Hepatocyte (in vitro differentiated cells): Measurements from ENCODE around the gene GBX1. TPM values are rescaled to one million over a fixed set of nuclear protein-coding genes. Genes with fewer than 3 reads are reported as not detected.

Source experiments
- DNase-seq: peaks from one replicate; pipeline ENCODE4 v3.0.0-alpha.2; 2016; ENCODE audit warnings: low spot score
- H2AFZ ChIP-seq: fragments of 200-600 bp; sonication (generic); 2 replicates; pipeline ENCODE4 v1.6.0; 2016; ENCODE audit warnings: antibody characterized with exemption, mild to moderate bottlenecking
- H3K27ac ChIP-seq: fragments of 200-600 bp; sonication (generic); 2 replicates; pipeline ENCODE4 v1.5.1; 2016; ENCODE audit warnings: mild to moderate bottlenecking
- H3K27me3 ChIP-seq: fragments of 200-600 bp; sonication (generic); 2 replicates; pipeline ENCODE4 v1.6.1; 2016
- H3K36me3 ChIP-seq: fragments of 200-600 bp; sonication (generic); replicated peaks from 2 replicates; pipeline ENCODE4 v1.5.1; 2016; ENCODE audit warnings: low read depth; ENCODE audit not compliant: insufficient read depth
- H3K4me1 ChIP-seq: fragments of 200-600 bp; sonication (generic); 2 replicates; pipeline ENCODE4 v1.5.1; 2016; ENCODE audit warnings: mild to moderate bottlenecking, moderate library complexity; ENCODE audit not compliant: insufficient read depth
- H3K4me2 ChIP-seq: fragments of 200-600 bp; sonication (generic); 2 replicates; pipeline ENCODE4 v1.6.0; 2016
- H3K4me3 ChIP-seq: fragments of 200-600 bp; sonication (generic); 2 replicates; pipeline ENCODE4 v1.5.1; 2016; ENCODE audit warnings: mild to moderate bottlenecking
- H3K79me2 ChIP-seq: fragments of 200-600 bp; sonication (generic); 2 replicates; pipeline ENCODE4 v1.6.0; 2017; ENCODE audit warnings: mild to moderate bottlenecking
- H3K9me2 ChIP-seq: fragments of 200-600 bp; sonication (generic); replicated peaks from 2 replicates; pipeline ENCODE4 v1.6.0; 2017; ENCODE audit warnings: mild to moderate bottlenecking; ENCODE audit not compliant: insufficient read depth
- H3K9me3 ChIP-seq: fragments of 200-600 bp; sonication (generic); 2 replicates; pipeline ENCODE4 v1.5.1; 2016; ENCODE audit warnings: low read depth, mild to moderate bottlenecking
- H4K20me1 ChIP-seq: fragments of 200-600 bp; sonication (generic); 2 replicates; pipeline ENCODE4 v1.6.0; 2016; ENCODE audit warnings: mild to moderate bottlenecking; ENCODE audit not compliant: insufficient read depth, poor library complexity, severe bottlenecking
- CTCF ChIP-seq: fragments of 200-600 bp; sonication (generic); IDR thresholded peaks from 2 replicates; pipeline ENCODE4 v1.5.1; 2016; ENCODE audit warnings: antibody characterized with exemption, mild to moderate bottlenecking; ENCODE audit not compliant: poor library complexity
- EZH2 ChIP-seq: fragments of 200-600 bp; sonication (generic); IDR thresholded peaks from 2 replicates; pipeline ENCODE4 v1.6.1; 2016; ENCODE audit warnings: antibody characterized with exemption, mild to moderate bottlenecking, borderline replicate concordance
- EZH2phosphoT487 ChIP-seq: fragments of 200-600 bp; sonication (generic); IDR thresholded peaks from one replicate; pipeline ENCODE4 v1.6.1; 2018; ENCODE audit warnings: antibody characterized with exemption, mild to moderate bottlenecking, low read depth, moderate library complexity; ENCODE audit not compliant: unreplicated experiment, severe bottlenecking
- WGBS: methylation state at CpG from one replicate; pipeline ENCODE4 v1.1.6; 2016; ENCODE audit warnings: low lambda C conversion rate; ENCODE audit errors: missing lambda C conversion rate; 5-methylcytosine and 5-hydroxymethylcytosine counted together
- polyA plus RNA-seq: library from polyadenylated mRNA; unstranded; fragments of >200 nt; fragmentation: Nextera tagmentation; extraction: Ambion mirVana; gene quantifications from 2 replicates; pipeline ENCODE4 v1.2.1, GENCODE V29; 2016
- total RNA-seq: library from RNA; depleted of rRNA; stranded (reverse); fragments of >200 nt; gene quantifications from 2 replicates; pipeline ENCODE4 v1.2.3, GENCODE V29; 2014

GBX1 gene
- total and polyA plus RNA-seq, 2 experiments from 2014 or later: not detected

- WGBS: 90% methylated on average over 22 of the region's 22 CpGs
- Histone ChIP-seq H3K4me2 (no peak overlapping the region), H3K4me3 (no peak overlapping the region), H3K9me2 (no peaks in the 10 kb centered on the region), H3K36me3 (no peaks in the 10 kb centered on the region), H3K27ac (no peak overlapping the region), H3K79me2 (no peaks in the 10 kb centered on the region), H3K27me3 (peaks cover 9% of the 10 kb centered on the region), H3K9me3 (no peaks in the 10 kb centered on the region), H4K20me1 (no peaks in the 10 kb centered on the region), H2AFZ (no peak overlapping the region), H3K4me1 (no peaks in the 10 kb centered on the region)
- TF ChIP-seq CTCF (no peak), EZH2 (no peak), EZH2phosphoT487 (no peak)
- no peak for DNase-seq
Observed at GRCh38 chr7:151181011-151181431, 13.5 kb upstream of the GBX1 start.

GRCh38 chr7:151179946-151180345 is 12.5 kb upstream of the GBX1 start:
- no peak for DNase-seq
- TF ChIP-seq EZH2 (no peak), CTCF (no peak), EZH2phosphoT487 (no peak)
- Histone ChIP-seq H3K36me3 (no peaks in the 10 kb centered on the region), H3K4me2 (no peak overlapping the region), H3K27ac (no peak overlapping the region), H2AFZ (no peak overlapping the region), H3K27me3 (peaks cover 11% of the 10 kb centered on the region), H3K79me2 (no peaks in the 10 kb centered on the region), H3K9me2 (no peaks in the 10 kb centered on the region), H3K9me3 (no peaks in the 10 kb centered on the region), H3K4me1 (no peaks in the 10 kb centered on the region), H4K20me1 (no peaks in the 10 kb centered on the region), H3K4me3 (no peak overlapping the region)
- 84% methylated on average over 4 of the region's 4 CpGs for WGBS

GRCh38 chr7:151179287-151179860 is 11.9 kb upstream of the GBX1 start:
- no peak overlapping the region for H3K27ac ChIP-seq
- no peak overlapping the region for H3K4me3 ChIP-seq
- H4K20me1 ChIP-seq: no peaks in the 10 kb centered on the region
- no peaks in the 10 kb centered on the region for H3K79me2 ChIP-seq
- no peaks in the 10 kb centered on the region for H3K4me1 ChIP-seq
- no peaks in the 10 kb centered on the region for H3K36me3 ChIP-seq
- no peaks in the 10 kb centered on the region for H3K9me2 ChIP-seq
- no peak for TF ChIP-seq CTCF
- TF ChIP-seq EZH2: no peak
- no peak for TF ChIP-seq EZH2phosphoT487
- peaks cover 11% of the 10 kb centered on the region for H3K27me3 ChIP-seq
- H3K4me2 ChIP-seq: no peak overlapping the region
- no peaks in the 10 kb centered on the region for H3K9me3 ChIP-seq
- no peak overlapping the region for H2AFZ ChIP-seq
- 83% methylated on average over 8 of the region's 8 CpGs for WGBS
- no peak for DNase-seq
